ENCODE results near the gene RAB3A.
"Not testable (repeated sequence)": the region's sequence is repeated elsewhere in the genome, so short reads cannot be mapped to it uniquely, and the experiment has no call there.

RAB3A gene

GRCh38 chr19:18223860-18224524 is 20.1 kb upstream of the RAB3A start:
- DNase-seq (ENCODE audit: low read depth in 2 of 2) = no peak

- DNase-seq (ENCODE audit: low read depth in 2 of 2) = no peak
Measured at GRCh38 chr19:18221815-18222725, 18.2 kb upstream of the RAB3A start.

- no peak for DNase-seq (ENCODE audit: low read depth in 2 of 2)
Measured at GRCh38 chr19:18220632-18221275, 16.9 kb upstream of the RAB3A start.

- DNase-seq (ENCODE audit: low read depth in 2 of 2) = no peak
Measured at GRCh38 chr19:18219911-18220631, 16.2 kb upstream of the RAB3A start.

- no peak for DNase-seq (ENCODE audit: low read depth in 2 of 2)
Measured at GRCh38 chr19:18218600-18218999, 14.8 kb upstream of the RAB3A start.

GRCh38 chr19:18218159-18218558 is 14.3 kb upstream of the RAB3A start:
- DNase-seq (ENCODE audit: low read depth in 2 of 2) = no peak

- DNase-seq (ENCODE audit: low read depth in 2 of 2) = no peak
Measured at GRCh38 chr19:18216789-18217188, 12.9 kb upstream of the RAB3A start.

- DNase-seq (ENCODE audit: low read depth in 2 of 2) = no peak
Measured at GRCh38 chr19:18214779-18215433, 11.1 kb upstream of the RAB3A start.

GRCh38 chr19:18211683-18212082 is 7.8 kb upstream of the RAB3A start:
- no peak for DNase-seq (ENCODE audit: low read depth in 2 of 2)

- DNase-seq (ENCODE audit: low read depth in 2 of 2) = not testable (repeated sequence)
Measured at GRCh38 chr19:18209912-18210311, 6.1 kb upstream of the RAB3A start.

- DNase-seq (ENCODE audit: low read depth in 2 of 2) = peak in 1 of 2 donors; percentile 46
Measured at GRCh38 chr19:18208098-18208951, 4.5 kb upstream of the RAB3A start.

- DNase-seq (ENCODE audit: low read depth in 2 of 2) = no peak
Measured at GRCh38 chr19:18206018-18206417, 2.2 kb upstream of the RAB3A start.

GRCh38 chr19:18205200-18205892 is 1.5 kb upstream of the RAB3A start:
- DNase-seq (ENCODE audit: low read depth in 2 of 2) = peak in 1 of 2 donors; percentile 34

GRCh38 chr19:18204394-18205199 is 755 bp upstream of the RAB3A start:
- DNase-seq (ENCODE audit: low read depth in 2 of 2) = peak in 1 of 2 donors; percentile 15

- peak in 1 of 2 donors; percentile 18 for DNase-seq (ENCODE audit: low read depth in 2 of 2)
Measured at GRCh38 chr19:18203408-18203862, 407 bp downstream of the RAB3A start.

GRCh38 chr19:18202778-18203407 is 949 bp downstream of the RAB3A start:
- no peak for DNase-seq (ENCODE audit: low read depth in 2 of 2)

GRCh38 chr19:18202397-18202777 is 1.5 kb downstream of the RAB3A start:
- no peak for DNase-seq (ENCODE audit: low read depth in 2 of 2)

GRCh38 chr19:18198374-18198773 is 5.5 kb downstream of the RAB3A start:
- no peak for DNase-seq (ENCODE audit: low read depth in 2 of 2)
